Type B pancreatic cell (in vitro differentiated cells): ENCODE data around the gene SIPA1L3. TPM values are rescaled to one million over a fixed set of nuclear protein-coding genes. Genes with fewer than 3 reads are reported as not detected.
A peak's percentile ranks its signal among the peaks of the same experiment; 100 is the strongest.

Experiments
- DNase-seq: peaks from one replicate; pipeline ENCODE4 v3.0.0; 2021; ENCODE audit warnings: mixed read lengths; ENCODE audit not compliant: unreplicated experiment; ENCODE audit errors: extremely low spot score
- H3K27ac Mint-ChIP-seq: 2 replicates; pipeline ENCODE4 v1.8.0; 2021; ENCODE audit warnings: mild to moderate bottlenecking, mixed read lengths
- H3K27me3 Mint-ChIP-seq: 2 replicates; pipeline ENCODE4 v1.8.0; 2021; ENCODE audit warnings: mixed read lengths
- H3K36me3 Mint-ChIP-seq: 2 replicates; pipeline ENCODE4 v1.8.0; 2021; ENCODE audit warnings: mixed read lengths
- H3K4me1 Mint-ChIP-seq: one replicate; pipeline ENCODE4 v1.8.0; 2021; ENCODE audit warnings: mixed read lengths; ENCODE audit not compliant: unreplicated experiment
- H3K4me3 Mint-ChIP-seq: 2 replicates; pipeline ENCODE4 v1.8.0; 2021; ENCODE audit warnings: mild to moderate bottlenecking, mixed read lengths
- H3K9me3 Mint-ChIP-seq: 2 replicates; pipeline ENCODE4 v1.8.0; 2021; ENCODE audit warnings: mixed read lengths
- CTCF ChIP-seq: fragments of 200-600 bp; sonication (generic); conservative IDR thresholded peaks from 2 replicates; pipeline ENCODE4 v1.5.0; 2021; ENCODE audit warnings: antibody characterized with exemption, mild to moderate bottlenecking
- total RNA-seq: library from RNA; stranded (reverse); gene quantifications from 2 replicates; pipeline ENCODE4 v1.2.1, GENCODE V29; 2021; ENCODE audit warnings: low replicate concordance

Gene SIPA1L3
- total RNA-seq, 1 donor from 2014 or later = 53.7 TPM

- no peaks in the 10 kb centered on the region for H3K27me3 Mint-ChIP-seq
- H3K36me3 Mint-ChIP-seq = no peaks in the 10 kb centered on the region
- no peaks in the 10 kb centered on the region for H3K9me3 Mint-ChIP-seq
- H3K27ac Mint-ChIP-seq = no peak overlapping the region
- TF ChIP-seq CTCF = no peak
- peaks cover 30% of the 10 kb centered on the region for H3K4me1 Mint-ChIP-seq
- DNase-seq = no peak
- H3K4me3 Mint-ChIP-seq = no peak overlapping the region
These were observed 341.4 kb downstream of the SIPA1L3 start for GRCh38 chr19:38248421-38248820.

- peak overlapping the region; percentile 91 for H3K27ac Mint-ChIP-seq
- no peak for TF ChIP-seq CTCF
- H3K36me3 Mint-ChIP-seq = no peaks in the 10 kb centered on the region
- H3K4me3 Mint-ChIP-seq = peak overlapping the region; percentile 24
- no peak for DNase-seq
- H3K27me3 Mint-ChIP-seq = peaks cover 4% of the 10 kb centered on the region
- H3K9me3 Mint-ChIP-seq = no peaks in the 10 kb centered on the region
- H3K4me1 Mint-ChIP-seq = peaks cover 26% of the 10 kb centered on the region
These were observed 343.4 kb downstream of the SIPA1L3 start for GRCh38 chr19:38250428-38250820.

- peak overlapping the region; percentile 91 for H3K27ac Mint-ChIP-seq
- no peak for TF ChIP-seq CTCF
- H3K4me3 Mint-ChIP-seq = peak overlapping the region; percentile 77
- peaks cover 30% of the 10 kb centered on the region for H3K4me1 Mint-ChIP-seq
- H3K36me3 Mint-ChIP-seq = no peaks in the 10 kb centered on the region
- H3K27me3 Mint-ChIP-seq = peaks cover 8% of the 10 kb centered on the region
- H3K9me3 Mint-ChIP-seq = no peaks in the 10 kb centered on the region
- DNase-seq = peak; percentile 76
These were observed 344.0 kb downstream of the SIPA1L3 start for GRCh38 chr19:38250821-38251563.

- H3K4me1 Mint-ChIP-seq = peaks cover 30% of the 10 kb centered on the region
- H3K36me3 Mint-ChIP-seq = no peaks in the 10 kb centered on the region
- H3K4me3 Mint-ChIP-seq = peak overlapping the region; percentile 77
- no peaks in the 10 kb centered on the region for H3K9me3 Mint-ChIP-seq
- H3K27me3 Mint-ChIP-seq = peaks cover 9% of the 10 kb centered on the region
- no peak for TF ChIP-seq CTCF
- H3K27ac Mint-ChIP-seq = peak overlapping the region; percentile 91
- DNase-seq = no peak
These were observed 344.6 kb downstream of the SIPA1L3 start for GRCh38 chr19:38251564-38252051.

- no peaks in the 10 kb centered on the region for H3K36me3 Mint-ChIP-seq
- no peaks in the 10 kb centered on the region for H3K9me3 Mint-ChIP-seq
- peak overlapping the region; percentile 20 for H3K4me3 Mint-ChIP-seq
- H3K4me1 Mint-ChIP-seq = peaks cover 30% of the 10 kb centered on the region
- TF ChIP-seq CTCF = no peak
- no peak for DNase-seq
- peak overlapping the region; percentile 91 for H3K27ac Mint-ChIP-seq
- peaks cover 17% of the 10 kb centered on the region for H3K27me3 Mint-ChIP-seq
These were observed 345.4 kb downstream of the SIPA1L3 start for GRCh38 chr19:38252385-38252784.
